Measurements from ENCODE around the gene PNO1. TPM values are rescaled to one million over a fixed set of nuclear protein-coding genes. Genes with fewer than 3 reads are reported as not detected.
"Not testable (repeated sequence)": the region's sequence is repeated elsewhere in the genome, so short reads cannot be mapped to it uniquely, and the experiment has no call there.

The PNO1 gene
- polyA plus RNA-seq, 3 donors = 15.9 to 17.2 (median 16.7) TPM

GRCh38 chr2:68151037-68151436, 6.7 kb upstream of the PNO1 start:
- DNase-seq = no peak

DNA sequence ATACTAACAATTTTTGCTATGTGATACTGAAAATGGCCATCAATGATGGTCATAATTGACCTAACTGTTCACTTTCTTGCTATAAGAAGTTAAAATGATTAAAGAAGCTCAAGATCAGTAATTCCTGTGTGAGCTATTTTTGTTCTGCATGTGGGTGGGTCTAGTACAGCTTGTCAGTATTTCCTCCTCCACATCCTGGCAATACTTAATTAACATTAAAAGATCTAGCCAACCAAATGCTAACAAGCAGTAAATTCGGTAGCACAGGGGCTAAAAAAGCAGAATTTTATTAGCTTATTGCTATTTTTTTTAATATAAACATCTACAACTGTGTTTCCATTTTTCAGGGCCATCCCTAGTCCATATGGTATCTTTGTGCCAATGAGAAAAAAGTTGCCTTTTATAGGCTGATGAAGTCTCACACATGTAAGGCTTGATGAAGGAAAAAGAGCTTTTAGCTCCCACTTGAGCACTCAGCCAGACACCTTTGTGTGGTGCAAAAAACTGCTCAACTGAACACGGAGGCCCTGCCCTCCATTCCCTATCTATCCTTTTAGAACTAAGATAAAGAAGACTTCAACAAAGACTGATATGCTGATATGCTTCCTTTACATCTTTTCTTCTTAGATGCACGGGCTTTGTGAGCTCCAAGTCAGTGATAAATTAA, 4.9 kb upstream of the PNO1 start:
- DNase-seq = no peak

DNA sequence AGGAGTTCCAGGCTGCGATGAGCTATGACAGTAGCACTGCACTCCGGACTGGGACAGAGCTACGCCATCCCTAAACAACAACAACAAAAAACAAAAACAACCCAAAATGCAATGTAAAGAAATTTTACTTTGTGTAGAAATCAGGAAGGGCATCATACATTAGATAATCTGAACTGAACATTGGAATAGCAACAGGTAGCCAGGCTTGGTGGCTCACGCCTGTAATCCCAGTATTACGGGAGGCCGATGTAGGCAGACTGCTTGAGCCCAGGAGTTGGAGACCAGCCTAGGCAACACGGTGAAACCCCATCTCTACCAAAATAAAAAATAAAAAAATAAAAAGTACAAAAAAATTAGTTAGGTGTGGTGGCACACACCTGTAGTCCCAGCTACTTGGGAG, 2.1 kb upstream of the PNO1 start:
- DNase-seq = no peak

DNA sequence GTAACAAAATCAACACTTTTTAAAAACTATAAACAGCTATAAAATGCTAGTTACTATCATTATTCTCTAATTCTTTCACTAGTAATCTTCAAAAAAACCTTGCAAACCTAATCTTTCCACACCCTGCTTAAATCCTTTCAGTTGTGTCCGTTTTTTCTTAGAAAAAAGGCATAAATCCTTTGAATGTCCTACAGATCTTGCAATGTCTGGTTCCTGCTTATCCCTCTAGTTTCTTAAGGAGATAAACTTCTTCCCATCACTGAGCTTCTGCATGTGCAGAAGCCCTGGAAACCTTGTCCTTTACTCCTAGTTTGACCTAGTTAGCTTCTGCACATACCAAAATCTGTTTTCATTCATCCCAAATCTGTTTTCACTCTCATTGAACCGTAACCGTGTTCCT, 1.3 kb upstream of the PNO1 start:
- no peak for DNase-seq

DNA sequence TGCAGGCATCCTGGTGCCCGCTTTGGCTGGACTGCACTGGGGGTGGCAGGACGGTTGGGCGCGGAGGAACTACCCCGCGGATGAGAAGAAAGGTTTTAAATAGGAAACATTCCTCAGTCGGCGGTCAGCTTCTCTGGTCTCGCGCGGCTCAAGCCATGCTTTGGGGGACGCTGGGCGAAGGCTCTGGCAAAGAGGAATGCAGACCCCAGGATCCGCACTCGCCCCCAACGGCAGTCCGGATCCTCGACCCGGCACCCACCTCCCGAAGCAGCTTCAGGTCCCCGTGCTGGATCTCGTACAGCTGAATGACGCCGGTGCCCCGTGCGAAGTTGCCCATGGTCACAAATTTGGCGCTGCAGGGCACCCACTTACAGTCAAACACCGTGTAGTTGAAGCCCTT, 686 bp upstream of the PNO1 start:
- no peak for DNase-seq

DNA sequence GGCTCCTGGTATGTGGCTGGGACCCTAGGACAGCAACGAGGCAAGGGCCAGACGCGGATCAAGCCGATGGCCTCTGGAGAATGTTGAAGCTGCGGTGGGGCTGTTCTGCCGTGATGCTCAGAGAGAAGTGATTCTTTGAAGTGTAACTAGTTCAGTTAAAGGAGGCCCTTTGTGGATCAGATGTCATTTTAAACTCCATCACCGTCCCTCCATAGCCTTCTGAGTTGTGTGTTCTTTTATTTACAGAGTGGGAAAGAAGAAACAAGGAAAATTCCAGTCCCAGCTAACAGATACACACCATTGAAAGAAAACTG, 403 bp downstream of the PNO1 start:
- DNase-seq = no peak

GRCh38 chr2:68163641-68164040, 6.0 kb downstream of the PNO1 start:
- no peak for DNase-seq

- no peak for DNase-seq
Measured at GRCh38 chr2:68167186-68167585, 9.5 kb downstream of the PNO1 start.

- DNase-seq = no peak
Measured at GRCh38 chr2:68169308-68169707, 11.6 kb downstream of the PNO1 start.

GRCh38 chr2:68171146-68171545, 13.5 kb downstream of the PNO1 start:
- DNase-seq = no peak

DNA sequence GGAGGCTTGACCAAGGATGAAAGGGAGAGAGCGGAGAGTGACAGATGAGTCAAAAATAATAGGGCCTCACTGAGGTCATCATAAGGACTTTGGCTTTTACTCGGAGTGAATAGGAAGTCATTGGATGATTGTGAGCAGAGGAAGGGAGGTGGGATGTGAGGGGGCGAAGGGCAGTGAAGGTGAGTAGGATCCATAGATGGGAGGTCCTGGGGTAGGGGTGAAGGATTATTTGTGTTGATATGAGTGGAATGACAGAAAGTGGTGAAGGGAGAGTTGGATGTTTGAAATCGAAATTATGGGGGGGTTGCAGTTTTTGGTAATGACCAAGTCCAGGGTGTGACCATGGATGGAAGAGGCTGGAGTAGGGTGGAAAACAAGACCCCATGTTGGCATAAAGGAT, 14.0 kb downstream of the PNO1 start:
- DNase-seq = no peak

DNA sequence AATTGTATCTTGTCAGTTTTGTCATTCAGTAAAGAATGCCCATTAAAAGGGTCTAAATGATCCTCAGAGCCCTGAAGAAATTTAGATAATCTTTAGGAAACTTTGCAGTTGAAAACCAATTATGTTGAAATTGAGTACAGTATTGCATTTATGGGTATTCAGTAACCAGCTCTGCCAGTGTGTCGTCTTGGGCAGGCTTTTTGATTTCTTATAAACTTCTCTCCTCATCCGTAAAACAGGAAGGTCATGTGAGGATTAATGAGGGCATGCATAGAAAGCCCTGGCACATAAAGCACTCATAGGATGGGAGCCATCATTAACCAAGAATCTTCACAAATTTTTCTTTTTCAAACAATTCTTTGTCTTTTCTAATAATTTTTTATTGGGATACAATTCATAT, 14.8 kb downstream of the PNO1 start:
- DNase-seq = no peak

- no peak for DNase-seq
Measured at GRCh38 chr2:68172990-68173700, 15.5 kb downstream of the PNO1 start.

- DNase-seq = not testable (repeated sequence)
Measured at GRCh38 chr2:68175210-68175609, 17.5 kb downstream of the PNO1 start.

GRCh38 chr2:68176657-68177056, 19.0 kb downstream of the PNO1 start:
- DNase-seq = no peak

DNA sequence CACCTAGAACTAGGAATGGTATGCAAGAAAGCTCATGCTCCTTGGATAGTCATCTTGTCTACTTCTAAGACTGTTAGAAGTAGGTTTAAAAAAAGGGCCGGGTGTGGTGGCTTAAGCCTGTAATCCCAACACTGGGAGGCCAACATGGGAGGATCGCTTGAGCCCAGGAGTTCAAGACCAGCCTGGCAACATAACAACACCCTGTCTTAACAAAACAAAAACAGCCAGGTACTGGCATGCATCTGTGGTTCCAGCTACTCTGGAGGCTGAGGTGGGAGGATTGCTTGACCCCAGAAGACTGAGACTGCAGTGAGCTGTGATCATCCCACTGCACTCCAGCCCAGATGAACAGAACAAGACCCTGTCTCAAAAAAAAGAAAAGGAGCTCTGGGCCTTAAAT, 19.9 kb downstream of the PNO1 start:
- no peak for DNase-seq

DNA sequence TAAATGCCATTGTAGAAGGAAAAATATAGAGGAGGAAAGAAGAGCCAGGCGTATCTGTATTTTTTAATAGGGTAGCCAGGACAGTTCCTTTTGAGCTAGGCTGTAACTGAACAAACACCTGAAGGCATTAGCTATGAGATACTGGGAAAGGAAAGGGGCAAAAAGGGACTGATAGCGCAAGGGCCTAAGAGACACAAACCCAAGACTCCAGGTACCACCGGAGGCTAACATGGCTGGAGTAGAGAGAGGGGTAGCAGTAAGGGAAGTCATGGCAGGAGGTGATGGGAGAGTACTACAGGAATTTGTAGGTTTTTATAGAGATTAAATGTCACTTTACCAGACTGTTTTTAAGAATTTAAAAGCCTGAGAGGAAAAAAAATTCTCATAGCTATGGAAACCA, 20.7 kb downstream of the PNO1 start:
- DNase-seq = no peak

DNA sequence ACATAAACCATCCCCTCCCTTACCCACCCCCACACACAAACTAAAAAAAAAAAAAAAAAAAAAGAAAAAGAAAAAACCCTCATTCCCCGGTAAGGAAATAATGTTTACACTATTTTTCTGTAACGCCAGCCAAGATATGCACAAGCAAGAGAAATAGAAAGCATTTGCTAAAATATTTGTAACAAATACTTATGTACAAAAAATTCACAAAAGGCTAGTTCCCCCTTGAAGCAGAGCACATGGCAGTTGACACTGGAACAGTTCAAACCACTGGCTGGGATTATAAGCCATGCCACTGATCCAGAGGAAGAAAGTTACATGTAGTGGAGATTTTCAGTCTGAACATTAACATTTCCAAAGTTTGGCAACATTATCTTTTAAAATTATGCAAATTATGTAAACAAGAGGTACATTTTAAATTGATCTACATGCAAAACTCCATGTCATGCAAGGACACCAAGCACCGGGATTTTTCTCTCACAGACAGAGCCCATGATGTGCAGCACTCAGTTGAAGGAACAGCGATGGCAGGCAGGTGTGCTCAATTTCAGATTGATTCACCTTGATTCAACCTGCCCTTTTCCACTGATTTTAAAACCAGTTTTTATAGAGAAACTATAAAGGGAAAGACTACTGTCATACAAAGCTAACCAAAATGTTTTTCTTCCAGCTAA, 21.4 kb downstream of the PNO1 start:
- DNase-seq = no peak

DNA sequence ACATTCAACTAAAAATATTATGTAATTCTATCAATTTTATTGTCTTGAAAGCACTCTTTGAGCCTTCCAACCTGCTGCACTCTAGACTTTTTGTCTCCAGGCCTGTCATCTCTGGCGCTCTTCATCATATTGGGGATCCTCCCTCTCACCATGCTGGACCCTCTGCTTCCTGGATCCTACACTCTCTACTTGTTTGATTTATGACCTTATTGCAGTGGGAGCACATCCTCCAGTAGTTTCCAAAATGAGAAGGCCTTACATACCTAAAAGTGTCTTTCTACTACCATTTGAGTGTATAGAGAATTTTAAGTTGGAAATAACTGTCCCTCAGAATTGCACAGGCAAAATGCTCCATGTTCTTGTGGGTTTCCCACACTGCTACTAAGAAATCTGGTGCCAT, 25.2 kb downstream of the PNO1 start:
- no peak for DNase-seq

DNA sequence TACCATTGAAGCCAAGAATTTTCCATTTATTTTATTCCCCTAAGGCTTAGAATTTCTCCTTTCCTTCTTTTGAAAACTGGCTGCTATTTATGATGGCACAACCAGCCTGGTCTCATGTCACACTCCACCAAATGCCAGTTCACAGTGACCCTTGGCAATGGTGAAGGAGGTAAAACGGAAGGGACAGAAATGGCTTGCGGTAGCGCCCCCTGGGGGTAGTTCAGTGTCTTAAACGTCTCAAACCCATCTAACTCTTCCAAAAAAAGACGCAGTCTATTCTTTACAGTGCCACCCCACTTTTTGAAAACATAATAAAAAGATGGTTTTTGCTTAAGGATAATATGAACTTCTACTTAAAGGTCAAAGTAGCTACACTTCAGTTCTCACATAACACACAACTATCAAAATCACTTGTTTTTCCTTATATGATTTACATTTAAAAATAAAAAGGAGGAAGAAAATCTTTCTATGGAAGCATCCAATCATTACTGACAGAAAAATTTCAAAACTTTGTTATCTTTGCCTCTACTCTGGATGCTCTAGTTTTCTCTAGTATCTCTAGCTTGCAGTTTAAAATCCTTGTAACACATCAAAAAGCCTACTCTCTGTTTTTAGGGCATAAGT, 28.0 kb downstream of the PNO1 start:
- peak; percentile 17 for DNase-seq

- DNase-seq = no peak
Measured at GRCh38 chr2:68187329-68187728, 29.6 kb downstream of the PNO1 start.

- no peak for DNase-seq
Measured at GRCh38 chr2:68188831-68189230, 31.1 kb downstream of the PNO1 start.
